Endothelial cell of umbilical vein (primary cell): ENCODE results near the gene RAMP1. TPM values are rescaled to one million over a fixed set of nuclear protein-coding genes. Genes with fewer than 3 reads are reported as not detected.

Source experiments
- BruUV-seq: library from RNA; stranded (reverse); fragments of 400-500 nt; replicated peaks from 2 replicates; lab custom pipeline; 2021; lab: Mats Ljungman, UMichigan
- CTCF ChIA-PET: fragments of 300-600, 350-600 bp; sonication (Branson Sonifier 250); formaldehyde crosslinking; loops from one replicate; lab custom pipeline; 2021; ENCODE audit warnings: antibody characterized with exemption, inconsistent platforms; lab: Charles Lee
- POLR2A ChIA-PET: fragments of 300-600, 350-600 bp; sonication (Branson Sonifier 250); formaldehyde crosslinking; loops from one replicate; lab custom pipeline; 2021; ENCODE audit warnings: antibody characterized with exemption, inconsistent platforms; lab: Charles Lee
- DNase-seq: peaks from one replicate; pipeline ENCODE4 v3.0.0-alpha.2; 2011; ENCODE audit warnings: low read depth, low spot score
- FAIRE-seq: peaks from 2 replicates; lab custom pipeline; 2011; peaks lifted over from hg19 to GRCh38; lab: Jason Lieb, UNC
- H2AFZ ChIP-seq: 2 replicates; pipeline ENCODE4 v1.6.0; 2012; ENCODE audit warnings: low read depth, low read length, control low read depth, inconsistent platforms
- H3K27ac ChIP-seq: 2 replicates; pipeline ENCODE4 v1.5.1; 2011; ENCODE audit warnings: low read depth, mild to moderate bottlenecking, control low read depth, low read length, moderate library complexity; ENCODE audit not compliant: insufficient read depth
- H3K27me3 ChIP-seq, 2 experiments: 2 replicates each; pipeline versions ENCODE4 v1.6.0 to v1.6.1; 2011; ENCODE audit warnings: low read length in 2 of 2, mixed read lengths in 1 of 2; ENCODE audit not compliant: control insufficient read depth in 2 of 2, insufficient read depth in 2 of 2
- H3K36me3 ChIP-seq, 2 experiments: 2 replicates in 1 of 2; 3 replicates in 1 of 2; pipeline ENCODE4 v1.5.1; 2011; ENCODE audit warnings: low read length in 2 of 2, mild to moderate bottlenecking in 1 of 2, moderate library complexity in 1 of 2; ENCODE audit not compliant: control insufficient read depth in 2 of 2, insufficient read depth in 2 of 2; ENCODE audit errors: extremely low read depth in 1 of 2
- H3K4me1 ChIP-seq: 3 replicates; pipeline ENCODE4 v1.5.1; 2011; ENCODE audit warnings: mild to moderate bottlenecking, low read length; ENCODE audit not compliant: control insufficient read depth, insufficient read depth; ENCODE audit errors: extremely low read depth
- H3K4me2 ChIP-seq: 2 replicates; pipeline ENCODE4 v1.6.1; 2011; ENCODE audit warnings: low read length, control low read depth, mixed read lengths; ENCODE audit not compliant: insufficient read depth
- H3K4me3 ChIP-seq, 3 experiments: fragments of 200-600 bp in 1 of 3; sonication (generic), shearing (Covaris generic) in 1 of 3; replicated peaks in 1 of 3; 2 replicates each; pipeline ENCODE4 v1.5.1; 2011 to 2016; ENCODE audit warnings: control low read depth in 3 of 3, low read length in 3 of 3, mild to moderate bottlenecking in 2 of 3, inconsistent platforms in 1 of 3, low read depth in 1 of 3, moderate library complexity in 1 of 3; ENCODE audit not compliant: insufficient read depth in 1 of 3
- H3K79me2 ChIP-seq: 2 replicates; pipeline ENCODE4 v1.6.0; 2012; ENCODE audit warnings: low read length, inconsistent platforms; ENCODE audit not compliant: control insufficient read depth, insufficient read depth
- H3K9ac ChIP-seq: replicated peaks from 2 replicates; pipeline ENCODE3; 2011; ENCODE audit warnings: low read length, control low read depth; ENCODE audit not compliant: insufficient read depth; ENCODE audit errors: extremely low read depth
- H3K9me1 ChIP-seq: replicated peaks from 3 replicates; pipeline ENCODE4 v1.6.0; 2011; ENCODE audit warnings: mild to moderate bottlenecking, low read length; ENCODE audit not compliant: control insufficient read depth, insufficient read depth; ENCODE audit errors: extremely low read depth
- H3K9me3 ChIP-seq: replicated peaks from 2 replicates; pipeline ENCODE4 v1.5.1; 2012; ENCODE audit warnings: low read length, inconsistent platforms; ENCODE audit not compliant: control insufficient read depth, insufficient read depth
- H4K20me1 ChIP-seq: replicated peaks from 2 replicates; pipeline ENCODE3; 2011; ENCODE audit warnings: mild to moderate bottlenecking, low read length; ENCODE audit not compliant: control insufficient read depth, insufficient read depth; ENCODE audit errors: extremely low read depth
- CTCF ChIP-seq, 2 donors: IDR thresholded peaks; 1 replicate in 1 of 2; 2 replicates in 1 of 2; pipeline ENCODE4 v1.5.1; 2011; ENCODE audit warnings: low read length in 2 of 2, mild to moderate bottlenecking in 2 of 2, moderate library complexity in 2 of 2, control low read depth in 1 of 2, inconsistent platforms in 1 of 2, low read depth in 1 of 2; ENCODE audit not compliant: insufficient read depth in 1 of 2; ENCODE audit errors: extremely low read depth in 1 of 2
- EZH2 ChIP-seq: IDR thresholded peaks from 2 replicates; pipeline ENCODE4 v1.6.1; 2012; ENCODE audit warnings: borderline replicate concordance, low read depth, mild to moderate bottlenecking, moderate library complexity, low read length, inconsistent platforms; ENCODE audit not compliant: severe bottlenecking
- FOS ChIP-seq: IDR thresholded peaks from 2 replicates; pipeline ENCODE4 v1.6.1; 2011; ENCODE audit warnings: mild to moderate bottlenecking, low read length, moderate library complexity, borderline replicate concordance; ENCODE audit not compliant: insufficient read depth
- GATA2 ChIP-seq: IDR thresholded peaks from 2 replicates; pipeline ENCODE4 v1.7.0; 2011; ENCODE audit warnings: low read depth, mild to moderate bottlenecking, moderate library complexity, mixed read lengths, low read length; ENCODE audit not compliant: insufficient read length, insufficient read depth
- dilution Hi-C: fragments of 300-500 bp; cut with MboI; formaldehyde crosslinking; loops from one replicate; pipeline ENCODE4 v1.15.0; 2019; ENCODE audit warnings: low sequenced_read_pairs; ENCODE audit not compliant: extremely low pct_ligation_motif_present
- intact Hi-C: fragments of 100-400 bp; cut with micrococcal nuclease; formaldehyde crosslinking; loops from one replicate; pipeline ENCODE4 v1.10.0; 2022
- polyA plus RNA-seq, 4 experiments: library from polyadenylated mRNA; depleted of rRNA in 3 of 4; stranded (reverse) in 3 of 4; unstranded in 1 of 4; fragments of >200 nt; gene quantifications; 2 replicates each; pipeline versions ENCODE4 v1.2.1 to v1.2.3, GENCODE V29; 2011 to 2012; ENCODE audit warnings: missing spikeins in 1 of 4
- total RNA-seq: library from RNA; stranded (reverse); gene quantifications from 2 replicates; pipeline ENCODE4 v1.2.3, GENCODE V29; 2021

RAMP1 gene
- total and polyA plus RNA-seq, 2 donors (not counting 3 experiments of a cell fraction or from before 2014, with no cell fraction given), result 0.18 TPM; not detected in 1

- Histone ChIP-seq H4K20me1 (no peaks in the 10 kb centered on the region), H3K27me3 (no peaks in the 10 kb centered on the region), H3K79me2 (no peaks in the 10 kb centered on the region), H3K4me3 (no peak overlapping the region), H3K9ac (no peak overlapping the region), H2AFZ (no peak overlapping the region), H3K4me1 (peaks cover 5% of the 10 kb centered on the region), H3K4me2 (no peak overlapping the region), H3K36me3 (no peaks in the 10 kb centered on the region), H3K27ac (no peak overlapping the region), H3K9me1 (no peaks in the 10 kb centered on the region), H3K9me3 (no peaks in the 10 kb centered on the region)
- intact Hi-C loops (no loop called here), dilution Hi-C loops (no loop called here)
- FAIRE-seq (no peak), DNase-seq (no peak)
- TF ChIP-seq EZH2 (no peak), GATA2 (no peak), CTCF (IDR thresholded peaks at IDR 0.05; ENCODE audit: extremely low read depth in 1 of 2, insufficient read depth in 1 of 2, low read depth in 1 of 2, low read length in 2 of 2) (no peak), FOS (no peak)
- POLR2A ChIA-PET, result no interaction called here
- no TSS peak for BruUV-seq
- CTCF ChIA-PET, result no interaction called here
Observed at GRCh38 chr2:237870754-237871651, 11.6 kb downstream of the RAMP1 start.
